Left kidney (tissue), 8 donors: ENCODE results near the gene LFNG. TPM values are rescaled to one million over a fixed set of nuclear protein-coding genes. Genes with fewer than 3 reads are reported as not detected.
A peak's percentile ranks its signal among the peaks of the same experiment; 100 is the strongest.

Experiments
- DNase-seq: peaks from one replicate; pipeline ENCODE4 v3.0.0-alpha.2; 2013
- long read RNA-seq, 8 donors: transcript quantifications; one replicate each; lab custom pipeline, GENCODE V29; 2026
- polyA plus RNA-seq: library from polyadenylated mRNA; unstranded; fragments of 120-200 nt; gene quantifications from one replicate; pipeline ENCODE4 v1.2.1, GENCODE V29; 2013; ENCODE audit not compliant: insufficient read length

The LFNG gene
- 25.7 TPM for polyA plus RNA-seq
- long read RNA-seq, donor 1, transcript LFNG-201 (8 exons, 2,377 nt) = major isoform, 29 of 30 reads
- long read RNA-seq, donor 1, partial matches to known transcripts = 0 of 30 reads
- long read RNA-seq, donor 1, other reads (novel, unspliced or antisense) = 0 of 30 reads
- long read RNA-seq, donor 2, transcript LFNG-201 (8 exons, 2,377 nt) = major isoform, 12 of 12 reads
- long read RNA-seq, donor 2, partial matches to known transcripts = 0 of 12 reads
- long read RNA-seq, donor 2, other reads (novel, unspliced or antisense) = 0 of 12 reads
- long read RNA-seq, donor 3, transcript LFNG-201 (8 exons, 2,377 nt) = major isoform, 13 of 13 reads
- long read RNA-seq, donor 3, partial matches to known transcripts = 0 of 13 reads
- long read RNA-seq, donor 3, other reads (novel, unspliced or antisense) = 0 of 13 reads
- long read RNA-seq, donor 4 = 0 reads
- long read RNA-seq, donor 5, transcript LFNG-201 (8 exons, 2,377 nt) = major isoform, 26 of 26 reads
- long read RNA-seq, donor 5, partial matches to known transcripts = 0 of 26 reads
- long read RNA-seq, donor 5, other reads (novel, unspliced or antisense) = 0 of 26 reads
- long read RNA-seq, donor 6, transcript LFNG-201 (8 exons, 2,377 nt) = major isoform, 22 of 43 reads
- long read RNA-seq, donor 6, partial matches to known transcripts = 21 of 43 reads
- long read RNA-seq, donor 6, other reads (novel, unspliced or antisense) = 0 of 43 reads
- long read RNA-seq, donor 7, transcript LFNG-201 (8 exons, 2,377 nt) = major isoform, 17 of 19 reads
- long read RNA-seq, donor 7, partial matches to known transcripts = 0 of 19 reads
- long read RNA-seq, donor 7, other reads (novel, unspliced or antisense) = 0 of 19 reads
- long read RNA-seq, donor 8, transcript LFNG-201 (8 exons, 2,377 nt) = major isoform, 6 of 6 reads
- long read RNA-seq, donor 8, partial matches to known transcripts = 0 of 6 reads
- long read RNA-seq, donor 8, other reads (novel, unspliced or antisense) = 0 of 6 reads

DNA sequence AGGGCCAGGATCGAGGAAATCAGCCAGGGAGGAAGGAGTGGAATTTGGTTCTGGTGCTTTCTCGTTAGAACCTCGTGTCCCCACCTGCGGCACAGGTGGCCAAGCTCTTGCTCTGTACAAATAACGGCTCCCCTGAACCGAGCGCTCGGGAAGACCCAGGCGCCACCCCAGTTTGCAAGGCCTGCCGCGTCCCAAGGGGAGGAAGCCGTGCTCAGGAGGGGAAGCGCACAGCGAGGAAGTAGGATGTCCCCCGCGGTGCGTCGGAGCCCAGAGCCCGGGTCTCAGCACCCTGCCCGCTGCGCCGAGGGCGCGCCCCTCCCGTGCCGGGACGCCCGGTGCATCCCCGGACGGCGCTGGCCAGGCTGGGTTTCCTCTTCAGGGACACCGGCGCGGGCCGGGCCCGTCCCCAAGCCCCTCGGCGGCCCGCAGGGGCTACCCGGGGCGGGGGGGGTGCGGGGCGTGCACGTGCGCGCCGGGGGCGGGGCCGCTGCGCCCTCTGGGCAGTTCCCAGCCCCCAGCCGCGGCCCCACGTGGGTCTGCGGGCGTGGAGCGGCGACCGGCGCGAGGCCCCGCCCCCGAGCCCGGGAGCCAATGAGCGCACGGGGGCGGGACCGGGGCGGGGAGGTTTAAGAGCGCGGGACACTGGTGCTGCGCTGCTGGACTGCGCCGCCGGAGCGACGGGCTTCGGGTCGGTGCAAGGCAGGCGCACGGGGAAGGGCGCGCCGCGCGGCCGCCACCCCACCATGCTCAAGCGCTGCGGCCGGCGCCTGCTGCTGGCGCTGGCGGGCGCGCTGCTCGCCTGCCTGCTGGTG is at the start of gene LFNG:
Gene LFNG, plus strand, starts transcription at position 656 of the 812 bp plus-strand sequence. Its CDS starts 88 bp downstream, at position 744.
- DNase-seq = peak; percentile 87

DNA sequence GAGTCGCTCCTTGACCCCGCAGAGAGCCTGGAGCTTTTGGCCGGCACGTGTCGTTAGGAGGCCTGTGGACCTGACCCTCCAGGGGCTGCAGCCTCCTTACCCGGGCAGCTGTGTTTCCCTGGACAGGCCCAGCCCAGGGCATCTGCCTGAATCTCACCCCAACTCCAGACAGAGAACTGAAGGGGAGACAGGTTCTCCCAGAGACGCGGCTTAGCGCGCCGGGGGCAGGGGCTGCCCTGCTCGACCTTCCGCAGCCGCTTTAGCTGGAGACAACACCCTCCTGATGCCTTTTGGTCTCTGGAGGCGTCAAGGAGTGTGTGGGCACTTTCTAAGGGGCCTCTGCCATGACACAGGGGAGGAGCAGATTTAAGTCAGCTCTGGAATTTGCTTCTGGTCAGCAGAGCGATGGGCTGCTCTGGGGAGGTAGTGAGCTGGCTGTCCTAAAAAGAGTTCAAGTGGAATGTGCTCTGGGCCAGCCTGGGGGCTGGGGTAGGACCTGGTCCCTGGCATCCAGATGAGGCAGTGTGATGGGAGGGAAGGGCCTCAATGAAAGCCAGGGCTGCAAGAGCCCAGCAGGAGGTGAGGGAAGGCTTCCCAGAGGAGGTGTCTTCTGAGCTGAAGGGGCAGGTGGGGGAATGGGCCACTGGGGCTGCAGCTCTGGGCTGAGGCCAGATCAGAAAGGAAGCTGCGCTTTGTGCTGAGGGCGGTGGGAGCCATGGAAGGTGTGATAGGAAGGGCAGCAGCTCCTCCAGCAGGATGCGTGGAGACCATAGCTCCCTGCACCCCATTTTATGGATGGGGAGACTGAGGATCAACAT is 49.2 kb upstream of the LFNG start:
- no peak for DNase-seq

- DNase-seq = no peak
Observed at GRCh38 chr7:2471022-2471329, 48.6 kb upstream of the LFNG start.

GRCh38 chr7:2471396-2471795 is 48.2 kb upstream of the LFNG start:
- no peak for DNase-seq

GRCh38 chr7:2472739-2473138 is 46.8 kb upstream of the LFNG start:
- no peak for DNase-seq

GRCh38 chr7:2473496-2474180 is 45.9 kb upstream of the LFNG start:
- DNase-seq = no peak

DNA sequence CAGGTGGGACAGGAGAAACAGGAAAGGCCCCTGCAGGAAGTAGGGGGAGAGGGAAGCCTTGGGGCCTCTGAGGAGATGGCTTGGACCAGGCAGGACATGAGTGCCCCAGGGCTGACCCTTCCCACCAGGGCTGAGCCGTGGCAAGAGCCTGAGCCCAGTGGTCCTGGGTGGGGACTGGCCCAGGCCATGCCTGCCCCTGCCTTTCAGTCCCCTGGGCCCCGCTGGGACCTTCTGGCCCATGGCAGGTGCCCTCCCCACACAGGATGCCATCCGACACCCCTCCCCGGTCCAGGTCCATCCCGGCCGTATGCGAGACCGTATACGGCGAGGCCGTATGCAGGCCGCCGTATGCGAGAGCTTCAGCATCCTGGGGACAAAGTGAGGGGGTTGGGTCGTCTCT is 45.4 kb upstream of the LFNG start:
- no peak for DNase-seq

- DNase-seq = no peak
Observed at GRCh38 chr7:2474813-2475677, 44.5 kb upstream of the LFNG start.

GRCh38 chr7:2475678-2476015 is 43.9 kb upstream of the LFNG start:
- DNase-seq = no peak

DNA sequence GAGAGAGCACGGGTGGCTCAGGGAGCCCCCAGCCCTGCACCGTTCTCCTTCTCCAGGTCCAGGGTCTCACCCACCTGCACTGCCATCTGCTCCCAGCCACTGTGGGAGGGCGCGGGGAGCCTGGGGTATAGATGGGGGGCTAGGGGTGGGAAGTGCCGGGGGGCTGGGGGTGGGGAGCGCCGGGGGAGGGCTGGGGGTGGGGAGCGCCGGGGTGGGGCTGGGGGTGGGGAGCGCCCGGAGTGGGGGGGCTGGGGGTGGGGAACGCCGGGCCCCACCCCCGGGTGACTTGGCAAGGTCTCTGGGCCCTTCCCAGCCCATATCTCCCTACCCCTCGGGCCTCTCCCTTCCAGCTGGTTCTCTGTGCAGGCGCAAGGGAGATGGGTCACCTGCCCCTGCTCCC is 43.3 kb upstream of the LFNG start, which contains the start of gene GRIFIN:
Gene GRIFIN, minus strand, starts transcription at position 101 of the 400 bp plus-strand sequence. Its CDS starts 15 bp downstream, at position 86.
- no peak for DNase-seq

GRCh38 chr7:2476776-2477446 is 42.7 kb upstream of the LFNG start:
- no peak for DNase-seq

GRCh38 chr7:2477447-2478398 is 41.9 kb upstream of the LFNG start:
- no peak for DNase-seq

DNA sequence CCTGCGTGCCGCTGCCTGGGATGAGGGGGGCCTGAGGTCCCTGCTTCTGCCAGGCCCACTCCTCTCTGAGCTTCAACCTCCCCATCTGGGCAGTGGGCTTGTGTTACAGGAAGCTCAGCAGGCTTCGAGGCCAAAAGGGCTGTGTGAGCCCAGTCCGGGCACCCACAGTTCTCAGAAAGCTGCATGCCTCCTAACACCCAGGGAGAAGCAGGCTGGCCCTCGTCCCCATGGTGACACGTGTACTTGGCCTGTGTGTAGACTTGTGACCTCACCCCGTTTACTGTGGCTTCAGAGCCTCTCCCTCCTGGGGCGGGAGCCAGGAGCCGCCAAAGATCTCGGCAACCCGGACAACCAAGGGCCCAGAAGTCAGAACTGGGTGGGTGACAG is 41.2 kb upstream of the LFNG start:
- DNase-seq = no peak

- DNase-seq = no peak
Observed at GRCh38 chr7:2478800-2479199, 40.8 kb upstream of the LFNG start.

GRCh38 chr7:2479276-2480069 is 40.1 kb upstream of the LFNG start:
- no peak for DNase-seq

- no peak for DNase-seq
Observed at GRCh38 chr7:2480070-2480408, 39.5 kb upstream of the LFNG start.

DNA sequence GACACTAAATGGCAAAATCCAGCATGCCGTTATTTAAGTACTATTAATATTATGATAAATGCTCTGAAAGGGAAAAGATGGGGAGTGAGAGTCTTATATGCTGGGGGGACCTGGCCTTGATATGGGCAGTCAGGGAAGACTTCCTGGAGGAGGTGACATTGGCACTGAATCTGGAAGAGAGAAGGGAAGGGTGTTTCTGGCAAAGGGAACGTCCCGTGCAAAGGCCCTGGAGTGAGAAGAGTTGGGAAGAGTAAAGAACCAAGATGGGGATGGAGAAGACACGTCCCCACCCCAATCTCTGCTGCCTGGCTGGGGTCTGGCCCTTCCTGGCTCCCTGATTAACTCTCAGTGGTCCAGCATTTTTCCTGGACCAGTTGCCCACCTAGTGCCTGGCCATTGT is 38.4 kb upstream of the LFNG start:
- no peak for DNase-seq
